Adrenal gland (tissue), 12 donors: Measurements from ENCODE around the gene UBR1. TPM values are rescaled to one million over a fixed set of nuclear protein-coding genes. Genes with fewer than 3 reads are reported as not detected.
"Not testable (repeated sequence)": the region's sequence is repeated elsewhere in the genome, so short reads cannot be mapped to it uniquely, and the experiment has no call there.

Experiments
- DNase-seq, 7 donors: peaks; one replicate each; pipeline ENCODE4 v3.0.0-alpha.2; 2019 to 2020
- H3K27ac ChIP-seq, 5 donors: fragments of 200-600 bp; sonication (generic) in 4 of 5; 1 replicate in 3 of 5; 2 replicates in 2 of 5; pipeline versions ENCODE4 v1.5.1 to v1.8.0; 2016 to 2020; ENCODE audit warnings: mild to moderate bottlenecking in 1 of 5
- H3K27me3 ChIP-seq: fragments of 200-600 bp; 2 replicates; pipeline ENCODE4 v1.8.0; 2021
- H3K36me3 ChIP-seq, 2 donors: fragments of 200-600 bp; replicated peaks in 1 of 2; 1 replicate in 1 of 2; 2 replicates in 1 of 2; pipeline versions ENCODE4 v1.5.1 to v1.8.0; 2018 to 2022
- H3K4me1 ChIP-seq, 2 donors: fragments of 200-600 bp; replicated peaks in 1 of 2; 1 replicate in 1 of 2; 2 replicates in 1 of 2; pipeline versions ENCODE4 v1.5.1 to v1.8.0; 2018 to 2021
- H3K4me3 ChIP-seq, 4 donors: fragments of 200-600 bp; sonication (generic) in 3 of 4; one replicate each; pipeline ENCODE4 v1.5.1; 2016 to 2018
- H3K9me3 ChIP-seq, 3 donors: fragments of 200-600 bp; sonication (generic) in 1 of 3; replicated peaks in 1 of 3; 1 replicate in 2 of 3; 2 replicates in 1 of 3; pipeline versions ENCODE4 v1.5.1 to v1.8.0; 2016 to 2021
- POLR2A ChIP-seq, 2 donors: fragments of 450-650 bp; IDR thresholded peaks; one replicate each; pipeline ENCODE4 v1.6.1; 2017; ENCODE audit warnings: antibody characterized with exemption in 2 of 2, mild to moderate bottlenecking in 2 of 2, moderate library complexity in 1 of 2
- WGBS, 4 donors: extraction: QIAGEN DNeasy Blood & Tissue Kit in 2 of 4; methylation state at CpG; one replicate each; pipeline versions ENCODE4 v1.1.5 to v1.1.7; 2013 to 2017; 5-methylcytosine and 5-hydroxymethylcytosine counted together
- intact Hi-C, 2 donors: fragments of 100-400 bp; cut with DNase I; formaldehyde crosslinking; loops; one replicate each; pipeline versions ENCODE4 v1.14.1 to v1.15.0; 2022 to 2023
- polyA plus RNA-seq, 3 donors: library from polyadenylated mRNA; stranded (reverse); fragments of 200-250 nt in 2 of 3; fragments of 350-450 nt in 1 of 3; fragmentation: Illumina TruSeq in 1 of 3; extraction: RNeasy Lipid Tissue Mini Kit (QIAGEN cat#74804) in 1 of 3; gene quantifications; one replicate each; pipeline ENCODE4 v1.2.3, GENCODE V29; 2013 to 2014
- total RNA-seq, 9 donors: library from RNA; depleted of rRNA in 4 of 9; stranded (reverse); fragments of >200 nt in 4 of 9; fragments of 120-200 nt in 1 of 9; fragmentation: NEBNext Ultra II Directional in 1 of 9; extraction: Animal tissue kit (Norgen Biotek cat#: 25700) in 1 of 9; gene quantifications; one replicate each; pipeline versions ENCODE4 v1.1.0 to v1.2.4, GENCODE V29; 2013 to 2023
- TF ChIP-seq, protein P1 (sequence below), 6 experiments: fragments of 450-650 bp in 4 of 6; fragments of 200-600 bp in 2 of 6; sonication (generic) in 1 of 6; IDR thresholded peaks; 1 replicate in 5 of 6; 2 replicates in 1 of 6; pipeline versions ENCODE4 v1.5.1 to v1.8.0; 2016 to 2021; ENCODE audit warnings: antibody characterized with exemption in 6 of 6, mild to moderate bottlenecking in 2 of 6, moderate library complexity in 1 of 6
- donor health status: healthy with polysubstance abuse.
- donor health status: Bipolar disorder and iron deficiency.
- donor health status: DM: yes; HTN: yes; CAD: no.
- donor health status: DM: no; HTN: no; CAD: no.
- donor health status: DM: no; HTN: no; CAD: no.
- donor health status: DM: yes; HTN: yes; CAD: no.

The UBR1 gene
- total and polyA plus RNA-seq, 12 donors: 3.9 to 37.9 (median 21.6) TPM

- 79 to 97% (median 90%) methylated on average over 1 of the region's 1 CpG for WGBS, 4 donors
Observed at GRCh38 chr15:43052860-43053259, 53.0 kb downstream of the UBR1 start.

DNA sequence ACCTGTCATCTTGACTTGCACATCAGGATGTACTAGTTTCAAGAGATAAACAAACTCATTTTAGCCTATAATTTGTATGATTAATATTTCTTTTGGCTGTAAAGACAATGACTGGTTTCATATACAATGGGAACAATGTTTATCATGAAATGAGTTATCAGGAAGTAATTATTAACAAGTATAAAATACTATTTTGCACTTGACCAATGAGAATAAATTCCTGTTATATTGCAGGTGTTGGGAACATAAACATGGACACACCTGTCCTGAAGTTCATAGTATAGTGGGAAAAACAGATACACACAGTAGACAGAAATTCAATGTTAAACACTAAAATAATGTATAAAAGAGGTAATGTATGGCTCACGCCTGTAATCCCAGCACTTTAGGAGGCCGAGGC, 56.9 kb downstream of the UBR1 start:
- no peaks in the 10 kb centered on the region for H3K27me3 ChIP-seq
- intact Hi-C loops: no loop called here
- peaks cover 0 to 30% of the 10 kb centered on the region in 2 donors for H3K36me3 ChIP-seq
- no peaks in the 10 kb centered on the region for H3K4me1 ChIP-seq
- H3K4me3 ChIP-seq: no peak overlapping the region
- no peak overlapping the region for H3K27ac ChIP-seq
- 96 to 100% (median 100%) methylated on average over 2 of the region's 2 CpGs for WGBS, 4 donors
- H3K9me3 ChIP-seq: no peaks in the 10 kb centered on the region
- no peak for DNase-seq
- TF ChIP-seq, protein P1, sequence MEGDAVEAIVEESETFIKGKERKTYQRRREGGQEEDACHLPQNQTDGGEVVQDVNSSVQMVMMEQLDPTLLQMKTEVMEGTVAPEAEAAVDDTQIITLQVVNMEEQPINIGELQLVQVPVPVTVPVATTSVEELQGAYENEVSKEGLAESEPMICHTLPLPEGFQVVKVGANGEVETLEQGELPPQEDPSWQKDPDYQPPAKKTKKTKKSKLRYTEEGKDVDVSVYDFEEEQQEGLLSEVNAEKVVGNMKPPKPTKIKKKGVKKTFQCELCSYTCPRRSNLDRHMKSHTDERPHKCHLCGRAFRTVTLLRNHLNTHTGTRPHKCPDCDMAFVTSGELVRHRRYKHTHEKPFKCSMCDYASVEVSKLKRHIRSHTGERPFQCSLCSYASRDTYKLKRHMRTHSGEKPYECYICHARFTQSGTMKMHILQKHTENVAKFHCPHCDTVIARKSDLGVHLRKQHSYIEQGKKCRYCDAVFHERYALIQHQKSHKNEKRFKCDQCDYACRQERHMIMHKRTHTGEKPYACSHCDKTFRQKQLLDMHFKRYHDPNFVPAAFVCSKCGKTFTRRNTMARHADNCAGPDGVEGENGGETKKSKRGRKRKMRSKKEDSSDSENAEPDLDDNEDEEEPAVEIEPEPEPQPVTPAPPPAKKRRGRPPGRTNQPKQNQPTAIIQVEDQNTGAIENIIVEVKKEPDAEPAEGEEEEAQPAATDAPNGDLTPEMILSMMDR (IDR thresholded peaks at IDR 0.05): no peak
- no peak for TF ChIP-seq POLR2A (IDR thresholded peaks at IDR 0.05)

More at GRCh38 chr15:43052860-43053259, 53.0 kb downstream of the UBR1 start:
- TF ChIP-seq, protein P1 (IDR thresholded peaks at IDR 0.05): no peak
- TF ChIP-seq POLR2A (IDR thresholded peaks at IDR 0.05): no peak
- H3K9me3 ChIP-seq: no peaks in the 10 kb centered on the region
- intact Hi-C loops: no loop called here
- peaks cover 0 to 45% of the 10 kb centered on the region in 2 donors for H3K36me3 ChIP-seq
- H3K27ac ChIP-seq: no peak overlapping the region
- H3K4me1 ChIP-seq: no peaks in the 10 kb centered on the region
- no peaks in the 10 kb centered on the region for H3K27me3 ChIP-seq
- no peak for DNase-seq
- H3K4me3 ChIP-seq: no peak overlapping the region

- DNase-seq: no peak
- WGBS, 4 donors: 91 to 97% (median 93%) methylated on average over 2 of the region's 2 CpGs
Observed at GRCh38 chr15:43046484-43046883, 59.4 kb downstream of the UBR1 start.

DNA sequence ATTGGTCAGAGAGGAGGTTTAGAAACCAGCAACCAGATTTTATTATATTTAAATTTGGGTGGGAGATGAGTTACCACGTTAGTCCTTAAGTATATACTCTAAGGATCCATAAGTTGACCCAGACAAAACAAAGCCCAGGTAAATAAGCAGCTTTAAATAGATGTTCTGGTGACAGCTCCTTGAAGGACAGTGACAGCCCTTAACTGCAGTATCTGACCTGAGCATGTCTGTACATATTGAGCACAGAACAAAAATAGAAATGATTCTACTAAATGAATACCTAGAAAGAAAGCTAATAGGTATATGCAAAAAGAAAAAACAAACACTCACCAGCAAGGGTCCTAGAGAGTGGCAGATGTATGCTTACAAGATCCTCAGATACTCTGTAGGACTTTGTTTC, 63.0 kb downstream of the UBR1 start:
- no peaks in the 10 kb centered on the region for H3K27me3 ChIP-seq
- H3K4me1 ChIP-seq: no peaks in the 10 kb centered on the region
- no peak overlapping the region for H3K27ac ChIP-seq
- no peak overlapping the region for H3K4me3 ChIP-seq
- WGBS, 4 donors: 88 to 97% (median 89%) methylated on average over 1 of the region's 1 CpG
- intact Hi-C loops: no loop called here
- H3K36me3 ChIP-seq: peaks cover 0 to 27% of the 10 kb centered on the region in 2 donors
- no peak for DNase-seq
- TF ChIP-seq, protein P1 (IDR thresholded peaks at IDR 0.05): no peak
- no peak for TF ChIP-seq POLR2A (IDR thresholded peaks at IDR 0.05)
- H3K9me3 ChIP-seq: no peaks in the 10 kb centered on the region

More at GRCh38 chr15:43046484-43046883, 59.4 kb downstream of the UBR1 start:
- Histone ChIP-seq H3K36me3 (peaks cover 0 to 19% of the 10 kb centered on the region in 2 donors), H3K27me3 (no peaks in the 10 kb centered on the region), H3K27ac (no peak overlapping the region), H3K4me3 (no peak overlapping the region), H3K9me3 (no peaks in the 10 kb centered on the region), H3K4me1 (no peaks in the 10 kb centered on the region)
- intact Hi-C loops: no loop called here
- no peak for TF ChIP-seq POLR2A (IDR thresholded peaks at IDR 0.05)
- TF ChIP-seq, protein P1 (IDR thresholded peaks at IDR 0.05): no peak

DNA sequence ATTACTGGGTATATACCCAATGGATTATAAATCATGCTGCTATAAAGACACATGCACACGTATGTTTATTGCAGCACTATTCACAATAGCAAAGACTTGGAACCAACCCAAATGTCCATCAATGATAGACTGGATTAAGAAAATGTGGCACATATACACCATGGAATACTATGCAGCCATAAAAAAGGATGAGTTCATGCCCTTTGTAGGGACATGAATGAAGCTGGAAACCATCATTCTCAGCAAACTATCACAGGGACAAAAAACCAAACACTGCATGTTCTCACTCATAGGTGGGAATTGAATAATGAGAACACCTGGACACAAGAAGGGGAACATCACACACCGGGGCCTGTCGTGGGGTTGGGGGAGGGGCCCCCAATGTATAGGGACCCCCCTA, 64.8 kb downstream of the UBR1 start:
- H3K4me1 ChIP-seq, DNase-seq, intact Hi-C loops, H3K4me3 ChIP-seq, H3K27me3 ChIP-seq, H3K27ac ChIP-seq, H3K9me3 ChIP-seq: not testable (repeated sequence)
- 89 to 99% (median 95%) methylated on average over 3 of the region's 3 CpGs for WGBS, 4 donors
- H3K36me3 ChIP-seq: peaks cover 0 to 19% of the 10 kb centered on the region in 2 donors

DNA sequence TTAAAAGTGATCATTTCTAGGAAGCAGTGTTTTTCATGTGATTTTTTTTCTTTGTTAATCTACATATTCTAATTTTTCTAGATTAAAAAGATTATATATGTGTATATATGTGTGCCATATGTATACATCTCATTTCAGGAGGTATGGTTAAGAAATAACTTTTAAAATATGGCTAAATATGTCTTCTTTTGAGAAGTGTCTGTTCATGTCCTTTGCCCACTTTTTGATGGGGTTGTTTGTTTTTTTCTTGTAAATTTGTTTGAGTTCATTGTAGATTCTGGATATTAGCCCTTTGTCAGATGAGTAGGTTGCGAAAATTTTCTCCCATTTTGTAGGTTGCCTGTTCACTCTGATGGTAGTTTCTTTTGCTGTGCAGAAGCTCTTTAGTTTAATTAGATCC, 70.6 kb downstream of the UBR1 start:
- H3K4me3 ChIP-seq, H3K9me3 ChIP-seq, H3K4me1 ChIP-seq, DNase-seq, H3K27ac ChIP-seq, H3K27me3 ChIP-seq, intact Hi-C loops: not testable (repeated sequence)
- WGBS, 4 donors: no CpG with 5 or more reads among the region's 1 CpG
- H3K36me3 ChIP-seq: peaks cover 0 to 12% of the 10 kb centered on the region in 2 donors
